AG08396 (cell line): Measurements from ENCODE around the gene CYB561D2.
A peak's percentile ranks its signal among the peaks of the same experiment; 100 is the strongest.
"Not testable (repeated sequence)": the region's sequence is repeated elsewhere in the genome, so short reads cannot be mapped to it uniquely, and the experiment has no call there.

ENCODE experiments used
- DNase-seq: peaks from one replicate; pipeline ENCODE4 v3.0.0; 2012; ENCODE audit warnings: low spot score, mixed read lengths

Gene CYB561D2

DNA sequence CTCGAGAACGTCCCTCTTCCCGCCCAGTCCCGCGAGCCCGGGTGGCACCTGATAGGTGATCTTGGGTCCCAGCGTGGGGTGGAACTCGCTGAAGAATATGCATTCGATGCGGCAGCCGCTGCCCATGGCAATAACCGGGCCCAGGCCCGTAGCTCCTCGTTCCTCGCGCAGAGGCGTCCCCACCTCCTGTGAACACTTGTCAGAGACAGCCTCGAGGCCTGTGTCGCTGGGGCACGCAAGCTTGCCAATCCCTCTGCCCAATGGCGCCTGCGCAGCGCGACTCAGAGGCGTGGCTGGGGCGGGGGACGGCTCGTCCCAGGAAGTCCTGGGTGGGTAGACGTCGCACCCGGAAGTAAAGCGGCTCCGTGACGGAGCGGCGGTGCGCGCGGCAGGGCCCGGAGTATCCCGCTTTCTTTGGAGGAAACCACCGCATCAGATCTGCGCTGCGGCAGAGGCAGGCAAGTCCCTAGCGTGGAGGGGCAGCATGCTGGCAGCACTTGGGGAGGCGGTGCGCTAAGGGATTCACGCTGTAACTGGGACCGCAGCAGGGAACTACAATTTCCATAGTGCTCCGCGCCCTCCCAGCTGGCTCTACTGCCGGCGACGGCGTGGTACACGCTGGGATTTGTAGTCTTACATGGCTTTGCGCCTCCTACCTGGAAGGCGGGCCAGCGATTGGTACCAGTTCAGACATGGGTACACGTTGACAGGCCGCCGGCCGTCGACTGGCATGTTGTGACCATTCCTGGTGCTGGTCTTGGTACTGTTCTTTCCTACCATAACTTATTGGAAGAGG is at the start of gene CYB561D2, which contains the start of gene NPRL2:
TSS of gene CYB561D2 (plus strand) at position 336 of the 796 bp plus-strand sequence. CDS start 572 bp downstream, outside the sequence.
TSS of gene NPRL2 (minus strand) at position 249 of the 796 bp plus-strand sequence. CDS start at position 126, 123 bp downstream.
- DNase-seq, result peak; percentile 95

DNA sequence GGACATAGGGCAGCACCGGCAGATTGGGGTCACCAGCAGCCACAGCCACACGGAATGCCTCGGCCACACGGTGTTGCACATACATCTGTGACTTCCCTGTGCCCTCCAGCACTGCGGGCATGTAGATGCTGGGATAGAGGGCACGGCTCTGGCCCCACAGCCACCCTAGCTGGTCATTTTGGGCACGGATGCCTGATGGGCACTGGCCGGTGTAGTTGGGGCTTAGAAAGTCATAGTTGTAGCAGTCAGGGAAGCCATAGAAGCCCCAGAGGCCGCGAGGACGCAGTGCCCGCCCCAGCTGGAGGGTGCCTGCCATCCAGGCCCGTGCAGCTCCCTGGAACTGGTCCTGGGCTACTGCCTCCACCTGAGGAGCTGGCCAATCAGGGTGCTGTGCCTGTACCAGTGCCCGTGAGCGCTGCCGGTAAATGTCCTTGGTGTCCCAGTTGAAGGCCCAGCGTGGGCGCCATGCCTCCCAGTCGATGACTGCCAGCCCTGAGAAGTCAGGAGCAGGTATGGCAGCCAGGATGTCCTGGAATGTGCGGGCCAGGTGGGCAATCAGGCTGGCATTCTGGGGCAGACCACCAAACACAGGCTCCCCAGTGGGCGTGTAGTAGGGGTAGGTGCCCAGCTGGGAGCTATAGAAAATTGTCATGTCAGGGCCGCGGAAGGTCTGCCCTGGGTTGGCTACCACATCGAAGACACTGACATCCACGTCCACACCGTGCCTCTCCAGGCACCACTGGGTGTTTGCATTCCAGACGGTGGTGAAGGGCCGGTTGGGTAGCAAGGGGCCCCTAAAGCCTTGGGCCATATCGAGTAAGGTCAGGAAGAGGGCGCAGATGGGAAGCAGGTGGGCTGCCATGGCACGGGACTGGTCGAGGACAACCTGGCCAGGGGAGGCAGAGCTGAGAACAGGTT is 48.3 kb upstream of the CYB561D2 start:
- no peak for DNase-seq

DNA sequence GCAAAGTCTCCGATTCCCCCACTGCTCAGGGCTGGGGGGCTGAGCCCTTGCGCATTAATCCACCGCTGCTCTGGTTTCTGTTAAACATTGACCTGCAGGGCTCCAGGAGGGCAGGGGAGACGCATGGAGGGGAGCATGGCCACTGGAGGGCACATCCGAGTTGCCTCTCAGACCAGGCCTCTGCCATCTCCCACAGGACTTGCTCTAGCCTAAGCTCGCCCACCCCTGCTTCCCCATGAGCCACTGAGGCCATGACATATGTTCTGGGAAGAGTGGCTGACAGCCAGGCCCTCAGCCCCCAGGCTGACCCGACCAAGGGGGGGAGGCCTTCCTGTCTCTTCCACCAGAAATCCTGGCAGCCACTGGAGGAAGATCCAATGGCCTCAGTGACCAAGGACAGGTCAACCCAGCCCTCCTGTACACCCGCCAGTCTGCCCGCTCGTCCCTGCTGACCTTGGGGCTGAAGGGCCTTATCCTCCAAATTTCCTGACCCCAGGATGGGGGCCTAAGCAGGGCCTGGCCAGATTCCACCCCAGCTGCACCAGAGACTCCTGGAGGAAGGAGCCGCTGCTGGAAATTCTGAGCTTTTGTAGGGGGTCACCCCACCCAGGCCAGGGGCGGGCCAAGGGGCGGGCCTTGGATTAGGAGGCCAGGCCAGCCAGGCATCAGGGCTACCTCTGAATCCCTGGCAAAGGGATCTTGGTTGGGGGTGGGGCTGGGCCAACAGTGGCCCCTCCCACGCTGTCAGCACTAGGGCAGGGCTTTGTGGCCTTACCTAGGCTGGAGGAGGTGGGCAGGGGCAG is 47.4 kb upstream of the CYB561D2 start, which contains the start of gene HYAL1:
TSS of gene HYAL1 (minus strand) at position 562 of the 803 bp plus-strand sequence. CDS start 618 bp downstream, outside the sequence.
- no peak for DNase-seq

GRCh38 chr3:50304601-50305000 is 46.1 kb upstream of the CYB561D2 start:
- DNase-seq, result peak; percentile 65

DNA sequence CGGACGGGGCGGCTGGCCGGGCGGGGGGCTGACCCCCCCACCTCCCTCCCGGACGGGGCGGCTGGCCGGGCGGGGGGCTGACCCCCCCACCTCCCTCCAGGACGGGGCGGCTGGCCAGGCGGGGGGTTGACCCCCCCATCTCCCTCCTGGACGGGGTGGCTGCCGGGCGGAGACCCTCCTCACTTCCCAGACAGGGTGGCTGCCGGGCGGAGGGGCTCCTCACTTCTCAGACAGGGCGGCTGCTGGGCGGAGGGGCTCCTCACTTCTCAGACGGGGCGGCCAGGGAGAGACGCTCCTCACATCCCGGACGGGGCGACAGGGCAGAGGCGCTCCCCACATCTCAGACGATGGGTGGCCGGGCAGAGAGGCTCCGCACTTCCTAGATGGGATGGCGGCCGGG is 38.6 kb upstream of the CYB561D2 start:
- not testable (repeated sequence) for DNase-seq

- DNase-seq, result no peak
Observed at GRCh38 chr3:50314342-50314741, 36.3 kb upstream of the CYB561D2 start.

DNA sequence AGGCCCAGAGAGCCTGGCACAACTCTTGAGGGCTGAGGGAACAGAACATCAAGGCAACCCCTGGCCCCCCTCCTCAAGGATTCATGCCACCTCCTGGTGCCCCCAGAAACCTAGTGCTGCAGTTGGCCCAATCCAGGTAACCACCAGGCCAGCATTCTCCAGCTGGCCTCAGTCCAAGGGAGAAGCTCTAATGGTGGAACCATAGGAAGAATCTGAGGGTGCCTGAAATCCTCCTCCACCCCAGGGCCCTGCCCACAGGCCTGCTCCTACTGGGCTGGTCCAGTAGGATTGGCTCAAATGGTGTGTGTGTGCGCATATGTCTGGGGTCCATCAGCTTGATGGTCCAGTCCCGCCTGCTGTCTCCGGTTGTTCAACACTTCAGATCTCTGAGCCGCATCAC is 35.8 kb upstream of the CYB561D2 start:
- no peak for DNase-seq

- no peak for DNase-seq
Observed at GRCh38 chr3:50316657-50317242, 33.9 kb upstream of the CYB561D2 start.

GRCh38 chr3:50317300-50317699 is 33.4 kb upstream of the CYB561D2 start:
- no peak for DNase-seq

GRCh38 chr3:50318163-50318562 is 32.5 kb upstream of the CYB561D2 start:
- no peak for DNase-seq

GRCh38 chr3:50318615-50319014 is 32.0 kb upstream of the CYB561D2 start:
- no peak for DNase-seq

DNA sequence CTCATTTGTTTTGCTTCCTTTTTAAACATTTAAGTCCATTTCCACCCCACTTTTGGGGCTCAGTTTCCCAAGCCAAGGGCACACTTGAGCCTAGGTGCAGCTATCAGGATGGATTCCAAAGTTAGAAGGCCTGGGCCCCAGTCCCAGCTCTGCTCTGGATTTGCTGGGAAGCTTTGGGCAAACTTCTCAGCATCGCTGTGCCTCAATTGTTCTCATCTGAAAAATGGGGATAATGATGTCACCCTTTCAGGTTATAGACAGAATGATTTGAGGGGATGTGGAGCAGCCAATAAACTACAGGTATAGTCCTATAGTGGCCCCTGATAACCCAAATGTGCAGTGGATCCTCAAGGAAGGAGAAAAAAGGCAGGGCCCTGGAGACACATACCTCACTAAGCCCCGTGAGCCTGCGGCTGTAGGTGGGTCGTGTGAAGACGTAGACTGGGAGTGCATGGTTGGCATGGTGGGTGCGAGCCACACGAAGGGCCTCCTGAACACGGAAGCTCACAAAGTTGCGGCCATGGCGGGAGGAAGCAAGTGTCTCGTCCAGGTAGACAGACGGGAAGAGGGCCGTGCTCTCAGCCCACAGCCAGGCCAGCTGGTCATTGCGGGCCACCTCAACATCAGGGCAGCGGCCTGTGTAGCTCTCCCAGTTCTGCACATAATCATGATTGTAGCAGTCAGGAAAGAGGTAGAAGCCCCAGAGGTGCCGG is 31.3 kb upstream of the CYB561D2 start:
- no peak for DNase-seq

GRCh38 chr3:50319894-50320625 is 30.6 kb upstream of the CYB561D2 start:
- DNase-seq, result no peak

DNA sequence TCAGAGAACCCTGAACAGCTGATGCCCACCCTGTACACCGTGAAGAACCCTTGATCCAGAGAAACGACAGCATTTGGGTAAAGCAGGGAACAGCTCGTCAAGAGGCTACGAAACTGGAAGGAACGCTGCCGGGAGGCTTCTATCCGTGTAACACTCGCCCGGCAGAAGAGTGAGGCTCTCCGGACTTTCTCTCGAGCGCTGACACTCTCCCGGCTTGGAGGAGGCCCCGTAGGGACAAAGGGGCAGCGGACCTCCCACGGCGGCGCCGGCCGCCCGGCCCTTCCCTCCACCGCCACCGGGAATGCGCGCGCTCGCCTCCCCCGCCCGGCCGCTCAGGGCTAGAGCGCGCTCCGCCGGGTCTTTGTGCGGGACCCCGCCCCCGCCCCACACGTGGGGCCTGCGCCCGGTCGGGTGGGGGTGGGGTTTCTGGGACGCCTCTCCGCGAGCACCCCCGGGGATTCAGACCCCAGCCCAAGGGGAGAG is 29.8 kb upstream of the CYB561D2 start:
- DNase-seq, result peak; percentile 88

DNA sequence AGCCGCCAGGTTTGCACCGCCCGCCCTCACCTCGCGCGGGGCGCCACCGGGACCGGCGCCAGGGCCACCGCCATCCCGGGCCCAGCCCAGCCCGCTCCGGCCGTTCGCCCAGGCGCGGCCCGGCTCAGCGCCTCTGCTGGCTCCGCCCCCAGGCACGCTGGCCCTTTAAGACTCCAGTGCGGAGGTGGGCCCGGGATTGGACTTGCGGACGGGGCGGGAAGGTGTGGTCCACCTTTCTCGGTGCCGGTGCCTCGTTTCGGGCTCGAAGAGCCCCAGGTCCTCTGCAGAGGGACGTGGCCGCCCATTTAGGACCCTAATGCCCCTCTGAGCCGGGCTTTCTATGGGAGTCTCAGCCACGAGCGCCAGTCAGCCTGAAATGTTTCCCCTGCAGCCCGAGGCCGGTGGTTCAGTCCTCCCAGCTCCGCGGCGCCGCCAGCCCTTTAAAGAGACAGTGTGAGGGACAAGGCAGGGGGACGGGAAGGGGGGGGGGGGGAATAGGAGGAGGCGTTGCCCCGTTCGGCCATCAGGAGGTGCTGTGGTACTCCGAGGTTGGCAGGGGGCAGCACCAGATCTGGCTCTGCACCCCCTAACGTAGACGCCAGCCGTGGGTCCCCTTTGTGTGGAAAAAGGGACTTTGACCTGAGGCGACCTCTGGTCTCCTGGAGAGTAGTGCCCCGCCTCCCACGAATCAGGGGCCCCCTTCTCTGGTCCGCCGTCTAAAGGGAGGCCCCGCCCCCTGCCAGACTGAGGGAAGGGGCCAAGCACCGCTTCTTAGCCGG is 29.1 kb upstream of the CYB561D2 start:
- peak; percentile 95 for DNase-seq

- DNase-seq, result no peak
Observed at GRCh38 chr3:50322115-50322385, 28.6 kb upstream of the CYB561D2 start.

GRCh38 chr3:50322386-50323091 is 28.1 kb upstream of the CYB561D2 start, which contains the start of gene HYAL2:
Gene HYAL2 (minus strand): TSS chr3:50322745. CDS start chr3:50320489, 2,256 bp downstream.
- no peak for DNase-seq

DNA sequence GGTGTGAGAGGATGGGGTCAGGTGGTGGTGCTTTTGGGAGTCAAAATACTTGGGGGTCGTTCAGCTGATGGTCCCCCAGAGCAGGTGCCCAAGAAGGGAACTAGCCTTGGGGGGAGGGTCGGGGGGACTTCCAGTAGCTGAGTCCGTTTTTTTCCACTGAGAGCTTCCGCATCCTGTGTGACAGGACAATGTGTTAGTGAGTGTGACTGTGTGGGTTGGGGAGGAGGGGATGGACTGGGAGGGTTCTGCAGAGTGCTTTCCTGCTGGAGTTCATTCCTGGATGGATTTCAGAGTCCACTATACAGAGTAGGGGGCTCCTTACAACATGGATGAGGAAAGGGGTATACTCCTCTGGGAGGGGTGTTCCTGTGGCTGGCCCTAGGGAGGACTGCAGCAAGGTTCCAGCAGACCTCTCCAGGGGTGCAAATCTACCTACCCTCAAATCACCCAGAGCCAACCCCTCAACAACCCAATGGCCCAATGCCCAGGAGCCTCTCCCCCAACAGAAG is 27.5 kb upstream of the CYB561D2 start:
- DNase-seq, result no peak
